AG08395 (cell line): ENCODE measurements around the gene CAMK4.
A peak's percentile ranks its signal among the peaks of the same experiment; 100 is the strongest.

Experiments
- DNase-seq: peaks from one replicate; pipeline ENCODE4 v3.0.0; 2012; ENCODE audit warnings: mixed read lengths, low spot score

Gene CAMK4

GRCh38 chr5:111493031-111493430 lies 268.8 kb downstream of the CAMK4 start:
- DNase-seq: no peak

- no peak for DNase-seq
Observed at GRCh38 chr5:111494355-111494999, 270.3 kb downstream of the CAMK4 start.

- DNase-seq: no peak
Observed at GRCh38 chr5:111495159-111495558, 271.0 kb downstream of the CAMK4 start.

GRCh38 chr5:111498346-111498745 lies 274.2 kb downstream of the CAMK4 start:
- no peak for DNase-seq

- DNase-seq: no peak
Observed at GRCh38 chr5:111502956-111503355, 278.8 kb downstream of the CAMK4 start.

GRCh38 chr5:111505096-111505495 lies 280.9 kb downstream of the CAMK4 start:
- DNase-seq: no peak

- DNase-seq: no peak
Observed at GRCh38 chr5:111507276-111507675, 283.1 kb downstream of the CAMK4 start.

- DNase-seq: no peak
Observed at GRCh38 chr5:111509119-111509518, 284.9 kb downstream of the CAMK4 start.

GRCh38 chr5:111511174-111511830 lies 287.1 kb downstream of the CAMK4 start:
- DNase-seq: no peak

GRCh38 chr5:111511831-111512374 lies 287.7 kb downstream of the CAMK4 start:
- peak; percentile 7 for DNase-seq

- DNase-seq: peak; percentile 96
Observed at GRCh38 chr5:111512375-111513130, 288.4 kb downstream of the CAMK4 start, which contains the start of gene STARD4. TSS of gene STARD4 (minus strand) at chr5:111512535. CDS start at chr5:111507433, 5,102 bp downstream.

- peak; percentile 10 for DNase-seq
Observed at GRCh38 chr5:111513131-111513520, 288.9 kb downstream of the CAMK4 start.

- no peak for DNase-seq
Observed at GRCh38 chr5:111514087-111514486, 289.9 kb downstream of the CAMK4 start.

- no peak for DNase-seq
Observed at GRCh38 chr5:111517853-111518501, 293.8 kb downstream of the CAMK4 start.

- DNase-seq: no peak
Observed at GRCh38 chr5:111518777-111519176, 294.6 kb downstream of the CAMK4 start.

- DNase-seq: no peak
Observed at GRCh38 chr5:111520908-111521307, 296.7 kb downstream of the CAMK4 start.

- no peak for DNase-seq
Observed at GRCh38 chr5:111528056-111528455, 303.9 kb downstream of the CAMK4 start.

- peak; percentile 17 for DNase-seq
Observed at GRCh38 chr5:111530298-111530740, 306.1 kb downstream of the CAMK4 start.

GRCh38 chr5:111532886-111533582 lies 308.9 kb downstream of the CAMK4 start:
- DNase-seq: no peak

- DNase-seq: no peak
Observed at GRCh38 chr5:111535879-111536549, 311.8 kb downstream of the CAMK4 start.
